ENCODE results near the gene TMEM95. TPM values are rescaled to one million over a fixed set of nuclear protein-coding genes. Genes with fewer than 3 reads are reported as not detected.

TMEM95 gene
- not detected for total RNA-seq
- not detected for polyA plus RNA-seq (2013, experiment 1 of 2)
- polyA plus RNA-seq (2013, experiment 2 of 2), result not detected
- long read RNA-seq, experiment 1, result 0 reads
- long read RNA-seq, experiment 2, result 0 reads
- long read RNA-seq, experiment 3, result 0 reads
- long read RNA-seq, experiment 4, result 0 reads

DNA sequence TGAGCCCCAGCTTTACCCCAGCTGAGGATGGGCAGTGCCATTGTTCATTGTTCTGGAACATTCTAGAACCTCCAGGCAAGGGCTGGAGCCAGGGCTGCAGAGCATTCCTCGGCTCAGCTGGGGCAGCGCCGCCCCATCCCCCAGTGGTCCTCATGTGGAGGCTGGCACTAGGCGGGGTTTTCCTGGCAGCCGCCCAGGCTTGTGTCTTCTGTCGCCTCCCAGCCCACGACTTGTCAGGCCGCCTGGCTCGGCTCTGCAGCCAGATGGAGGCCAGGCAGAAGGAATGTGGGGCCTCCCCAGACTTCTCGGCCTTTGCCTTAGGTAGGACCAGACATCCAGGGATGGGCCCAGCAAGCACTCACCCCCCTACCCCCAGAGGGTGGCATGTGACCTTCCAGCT lies at the start of gene TMEM95:
Gene TMEM95 (plus strand): TSS at position 104 of the 400 bp plus-strand sequence. CDS start 49 bp downstream, at position 153.
- Mint-ChIP-seq H3K36me3 (ENCODE audit: low read depth) (no peaks in the 10 kb centered on the region), H3K27me3 (ENCODE audit: insufficient read depth) (peaks cover 24% of the 10 kb centered on the region), H3K4me1 (peaks cover 6% of the 10 kb centered on the region), H3K9me3 (no peaks in the 10 kb centered on the region), H3K27ac (no peak within 1 kb of the TSS), H3K4me3 (no peak within 1 kb of the TSS)
- Histone ChIP-seq H3K9ac (ENCODE audit: extremely low read depth, low read length, poor library complexity, severe bottlenecking) (no peak within 1 kb of the TSS), H3K27ac (ENCODE audit: low read depth, low read length) (peak within 1 kb of the TSS; percentile 38), H3K4me1 (ENCODE audit: control insufficient read depth, insufficient read depth, low read length) (peaks cover 5% of the 10 kb centered on the region), H3K9me3 (ENCODE audit: control insufficient read depth, low read length) (no peaks in the 10 kb centered on the region), H3K4me3 (ENCODE audit: low read length) (no peak within 1 kb of the TSS), H3K27me3 (ENCODE audit: control insufficient read depth, insufficient read depth, low read length, poor library complexity, severe bottlenecking) (no peaks in the 10 kb centered on the region), H3K36me3 (ENCODE audit: control insufficient read depth, insufficient read depth, low read length) (no peaks in the 10 kb centered on the region)
- DNase-seq, result no peak
- no peak for TF ChIP-seq CTCF (conservative IDR thresholded peaks at IDR 0.05)
- WGBS, 2 experiments (ENCODE audit: insufficient coverage in 1 of 2, insufficient read length in 1 of 2), result 70 to 81% methylated on average over 4 to 10 of the region's 10 CpGs

DNA sequence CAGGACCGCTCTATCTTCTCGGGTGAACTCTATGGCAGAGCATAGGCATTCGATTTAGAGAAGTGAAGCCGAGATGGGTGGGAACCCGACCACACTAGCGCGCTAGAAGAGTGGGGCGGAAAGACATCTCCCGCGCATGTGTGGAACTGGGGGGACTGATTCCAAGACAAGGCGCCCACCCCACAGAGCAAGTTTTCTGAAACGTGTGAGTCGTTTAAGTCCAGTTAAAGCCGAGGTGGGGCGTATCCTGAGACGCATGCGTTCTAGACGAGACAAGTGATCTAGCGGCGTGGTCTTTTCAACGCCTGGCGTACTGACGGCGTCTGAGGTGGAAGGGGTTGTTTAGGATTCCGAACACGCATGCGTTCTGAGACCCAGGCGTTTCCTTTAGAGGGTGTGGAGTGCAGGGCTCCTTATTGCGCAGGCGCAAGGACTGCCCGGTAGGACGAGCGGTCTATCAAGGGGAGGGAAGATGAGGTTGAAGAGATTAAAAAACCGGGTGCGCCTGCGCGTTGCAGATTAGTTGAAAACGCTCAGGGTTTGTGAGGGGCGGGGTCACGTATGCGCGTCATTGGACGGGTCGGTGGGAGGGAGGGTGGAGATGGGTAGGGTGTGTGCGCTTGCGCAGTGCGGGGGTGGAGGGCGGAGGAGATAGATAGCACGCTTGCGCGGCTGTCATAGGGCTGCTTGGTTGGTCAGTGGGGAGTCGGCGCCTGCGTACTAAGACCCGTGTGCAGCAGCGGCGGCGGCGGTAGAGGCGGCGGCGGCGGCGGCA lies 47.9 kb upstream of the TMEM95 start, which contains the start of gene EIF5A:
Gene EIF5A (plus strand): TSS at position 718 of the 775 bp plus-strand sequence. CDS start 2,008 bp downstream, outside the sequence.
- Histone ChIP-seq H3K4me1 (ENCODE audit: control insufficient read depth, insufficient read depth, low read length) (no peaks in the 10 kb centered on the region), H3K9ac (ENCODE audit: extremely low read depth, low read length, poor library complexity, severe bottlenecking) (peak within 1 kb of the TSS; percentile 91), H3K27me3 (ENCODE audit: control insufficient read depth, insufficient read depth, low read length, poor library complexity, severe bottlenecking) (no peaks in the 10 kb centered on the region), H3K27ac (ENCODE audit: low read depth, low read length) (peak within 1 kb of the TSS; percentile 97), H3K9me3 (ENCODE audit: control insufficient read depth, low read length) (no peaks in the 10 kb centered on the region), H3K36me3 (ENCODE audit: control insufficient read depth, insufficient read depth, low read length) (peaks cover 28% of the 10 kb centered on the region), H3K4me3 (ENCODE audit: low read length) (peak within 1 kb of the TSS; percentile 99)
- peak within 1 kb of the TSS; percentile 99 for H3K27ac Mint-ChIP-seq
- H3K36me3 Mint-ChIP-seq (ENCODE audit: low read depth), result peaks cover 32% of the 10 kb centered on the region
- peak within 1 kb of the TSS; percentile 88 for H3K4me3 Mint-ChIP-seq
- DNase-seq, result peak; percentile 100
- no peaks in the 10 kb centered on the region for H3K9me3 Mint-ChIP-seq
- 0 to 1% methylated on average over 20 to 64 of the region's 64 CpGs for WGBS, 2 experiments (ENCODE audit: insufficient coverage in 1 of 2, insufficient read length in 1 of 2)
- TF ChIP-seq CTCF (conservative IDR thresholded peaks at IDR 0.05), result no peak
- H3K27me3 Mint-ChIP-seq (ENCODE audit: insufficient read depth), result peaks cover 5% of the 10 kb centered on the region
- peaks cover 23% of the 10 kb centered on the region for H3K4me1 Mint-ChIP-seq

GRCh38 chr17:7307686-7308624 lies 47.0 kb upstream of the TMEM95 start:
- 0% methylated on average over 18 to 100 of the region's 104 CpGs for WGBS, 2 experiments (ENCODE audit: insufficient coverage in 1 of 2, insufficient read length in 1 of 2)
- peak overlapping the region; percentile 91 for H3K9ac ChIP-seq (ENCODE audit: extremely low read depth, low read length, poor library complexity, severe bottlenecking)
- peak overlapping the region; percentile 99 for H3K4me3 ChIP-seq (ENCODE audit: low read length)
- peaks cover 35% of the 10 kb centered on the region for H3K36me3 ChIP-seq (ENCODE audit: control insufficient read depth, insufficient read depth, low read length)
- H3K27me3 ChIP-seq (ENCODE audit: control insufficient read depth, insufficient read depth, low read length, poor library complexity, severe bottlenecking), result no peaks in the 10 kb centered on the region
- peak; percentile 78 for DNase-seq
- H3K4me3 Mint-ChIP-seq, result peak overlapping the region; percentile 88
- peak overlapping the region; percentile 89 for H3K27ac ChIP-seq (ENCODE audit: low read depth, low read length)
- peaks cover 3% of the 10 kb centered on the region for H3K27me3 Mint-ChIP-seq (ENCODE audit: insufficient read depth)
- peak; percentile 24 for TF ChIP-seq CTCF (conservative IDR thresholded peaks at IDR 0.05)
- peak overlapping the region; percentile 99 for H3K27ac Mint-ChIP-seq
- H3K9me3 Mint-ChIP-seq, result no peaks in the 10 kb centered on the region
- peaks cover 23% of the 10 kb centered on the region for H3K4me1 Mint-ChIP-seq
- H3K36me3 Mint-ChIP-seq (ENCODE audit: low read depth), result peaks cover 39% of the 10 kb centered on the region
- H3K4me1 ChIP-seq (ENCODE audit: control insufficient read depth, insufficient read depth, low read length), result no peaks in the 10 kb centered on the region
- no peaks in the 10 kb centered on the region for H3K9me3 ChIP-seq (ENCODE audit: control insufficient read depth, low read length)
